ENCODE measurements around the gene SLC5A10.

The SLC5A10 gene

GRCh38 chr17:18959071-18959844 lies 7.3 kb downstream of the SLC5A10 start:
- no peak for DNase-seq (ENCODE audit: low read depth)
- no peak for TF ChIP-seq CTCF (conservative IDR thresholded peaks at IDR 0.05; ENCODE audit: low read length)

GRCh38 chr17:18959845-18960240 lies 7.9 kb downstream of the SLC5A10 start:
- no peak for TF ChIP-seq CTCF (conservative IDR thresholded peaks at IDR 0.05; ENCODE audit: low read length)
- no peak overlapping the region for H3K4me3 ChIP-seq (ENCODE audit: low read length)

More at GRCh38 chr17:18959071-18959844, 7.3 kb downstream of the SLC5A10 start:
- no peak overlapping the region for H3K4me3 ChIP-seq (ENCODE audit: low read length)

GRCh38 chr17:18960241-18960665 lies 8.3 kb downstream of the SLC5A10 start:
- no peak for DNase-seq (ENCODE audit: low read depth)
- no peak for TF ChIP-seq CTCF (conservative IDR thresholded peaks at IDR 0.05; ENCODE audit: low read length)
- no peak overlapping the region for H3K4me3 ChIP-seq (ENCODE audit: low read length)

More at GRCh38 chr17:18959845-18960240, 7.9 kb downstream of the SLC5A10 start:
- DNase-seq (ENCODE audit: low read depth): no peak

- no peak overlapping the region for H3K4me3 ChIP-seq (ENCODE audit: low read length)
- DNase-seq (ENCODE audit: low read depth): peak; percentile 57
- peak; percentile 81 for TF ChIP-seq CTCF (conservative IDR thresholded peaks at IDR 0.05; ENCODE audit: low read length)
Measured at GRCh38 chr17:18960803-18961511, 9.0 kb downstream of the SLC5A10 start.

- H3K4me3 ChIP-seq (ENCODE audit: low read length): no peak overlapping the region
- TF ChIP-seq CTCF (conservative IDR thresholded peaks at IDR 0.05; ENCODE audit: low read length): no peak
- DNase-seq (ENCODE audit: low read depth): peak; percentile 18
Measured at GRCh38 chr17:18961634-18962493, 9.9 kb downstream of the SLC5A10 start.

- no peak for DNase-seq (ENCODE audit: low read depth)
- no peak for TF ChIP-seq CTCF (conservative IDR thresholded peaks at IDR 0.05; ENCODE audit: low read length)
Measured at GRCh38 chr17:18962494-18962815, 10.5 kb downstream of the SLC5A10 start.

More at GRCh38 chr17:18962494-18962815, 10.5 kb downstream of the SLC5A10 start:
- H3K4me3 ChIP-seq (ENCODE audit: low read length): no peak overlapping the region
